ENCODE measurements around the gene OR8A1. TPM values are rescaled to one million over a fixed set of nuclear protein-coding genes. Genes with fewer than 3 reads are reported as not detected.

Gene OR8A1
- total and polyA plus RNA-seq, 2 experiments from 2014 or later, result not detected

DNA sequence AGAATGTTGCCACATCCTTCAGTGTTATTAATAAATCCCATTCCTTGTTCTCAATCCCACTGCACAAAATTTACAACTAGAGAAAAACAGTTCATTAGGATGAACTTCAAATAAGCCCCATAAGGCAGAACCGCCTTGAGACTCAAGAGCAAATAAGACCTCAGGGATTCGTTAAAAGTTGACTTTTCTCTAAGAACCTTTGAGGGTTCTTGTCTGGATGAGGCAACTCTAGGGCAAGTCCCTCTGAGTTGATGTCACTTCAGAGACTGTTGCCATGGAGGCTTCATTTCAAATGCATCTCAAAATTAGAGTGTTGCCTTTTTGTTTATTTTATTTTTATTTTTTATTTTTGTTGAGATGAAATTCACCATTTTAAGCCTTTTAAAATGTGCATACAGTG is 21.6 kb downstream of the OR8A1 start:
- H3K9me2 ChIP-seq (ENCODE audit: insufficient read depth), result no peaks in the 10 kb centered on the region
- no peak overlapping the region for H3K4me2 ChIP-seq (ENCODE audit: unreplicated experiment)
- H2AFZ ChIP-seq, result no peak overlapping the region
- DNase-seq, result no peak
- H4K20me1 ChIP-seq (ENCODE audit: insufficient read depth), result no peaks in the 10 kb centered on the region
- H3K9me3 ChIP-seq (ENCODE audit: low read depth), result no peaks in the 10 kb centered on the region
- H3K4me3 ChIP-seq, result no peak overlapping the region
- H3K9ac ChIP-seq, result no peak overlapping the region
- no peaks in the 10 kb centered on the region for H3K4me1 ChIP-seq (ENCODE audit: insufficient read depth)
- no peaks in the 10 kb centered on the region for H3K79me2 ChIP-seq (ENCODE audit: insufficient read depth)
- TF ChIP-seq EZH2phosphoT487 (IDR thresholded peaks at IDR 0.05; ENCODE audit: insufficient read depth, low read depth), result no peak
- TF ChIP-seq EZH2 (IDR thresholded peaks at IDR 0.05; ENCODE audit: insufficient read depth, poor library complexity, severe bottlenecking), result no peak
- H3K27me3 ChIP-seq (replicated peaks; ENCODE audit: insufficient read depth), result peaks cover 50% of the 10 kb centered on the region
- WGBS, 2 experiments (ENCODE audit: low coverage in 1 of 2, low lambda C conversion rate in 2 of 2, missing lambda C conversion rate in 2 of 2), result 58 to 64% methylated on average over 2 of the region's 2 CpGs
- no peaks in the 10 kb centered on the region for H3K36me3 ChIP-seq (ENCODE audit: low read depth)
- H3K27ac ChIP-seq, result no peak overlapping the region
- in situ Hi-C loops (cut with MboI), result loop anchor here (25.0 kb wide), 1 partner anchor 529 kb away; no protein-coding TSS in a partner anchor
- no peaks in the 10 kb centered on the region for H3F3A ChIP-seq (ENCODE audit: insufficient read depth)

DNA sequence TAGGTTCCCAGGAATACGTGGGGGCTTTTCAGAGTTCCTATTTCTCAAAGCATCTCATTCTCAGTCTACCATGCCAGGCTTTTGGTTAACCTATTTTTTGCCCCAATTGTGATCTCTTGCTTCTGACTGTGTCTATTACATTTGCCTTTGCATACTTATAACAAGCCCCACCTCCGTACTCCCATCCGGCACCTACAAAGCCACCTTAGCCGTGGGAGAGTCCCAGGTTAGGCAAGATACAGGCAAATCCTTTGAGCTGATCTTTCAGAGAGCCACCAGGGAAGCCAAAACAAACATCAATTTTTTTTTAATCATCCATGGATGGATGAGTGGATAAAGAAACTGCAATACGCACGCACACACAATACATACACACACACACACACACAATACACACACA is 22.8 kb downstream of the OR8A1 start:
- H3K79me2 ChIP-seq (ENCODE audit: insufficient read depth), result no peaks in the 10 kb centered on the region
- TF ChIP-seq EZH2phosphoT487 (IDR thresholded peaks at IDR 0.05; ENCODE audit: insufficient read depth, low read depth) (no peak), EZH2 (IDR thresholded peaks at IDR 0.05; ENCODE audit: insufficient read depth, poor library complexity, severe bottlenecking) (no peak)
- no peaks in the 10 kb centered on the region for H3K9me2 ChIP-seq (ENCODE audit: insufficient read depth)
- peaks cover 47% of the 10 kb centered on the region for H3K27me3 ChIP-seq (replicated peaks; ENCODE audit: insufficient read depth)
- H4K20me1 ChIP-seq (ENCODE audit: insufficient read depth), result no peaks in the 10 kb centered on the region
- DNase-seq, result no peak
- in situ Hi-C loops (cut with MboI), result loop anchor here (25.0 kb wide), 1 partner anchor 530 kb away; no protein-coding TSS in a partner anchor
- no peak overlapping the region for H2AFZ ChIP-seq
- H3K36me3 ChIP-seq (ENCODE audit: low read depth), result no peaks in the 10 kb centered on the region
- no peak overlapping the region for H3K4me3 ChIP-seq
- no peaks in the 10 kb centered on the region for H3K9me3 ChIP-seq (ENCODE audit: low read depth)
- WGBS, 2 experiments (ENCODE audit: low coverage in 1 of 2, low lambda C conversion rate in 2 of 2, missing lambda C conversion rate in 2 of 2), result 68 to 72% methylated on average over 6 of the region's 6 CpGs
- H3K4me2 ChIP-seq (ENCODE audit: unreplicated experiment), result no peak overlapping the region
- no peaks in the 10 kb centered on the region for H3F3A ChIP-seq (ENCODE audit: insufficient read depth)
- no peaks in the 10 kb centered on the region for H3K4me1 ChIP-seq (ENCODE audit: insufficient read depth)
- H3K9ac ChIP-seq, result no peak overlapping the region
- H3K27ac ChIP-seq, result no peak overlapping the region

DNA sequence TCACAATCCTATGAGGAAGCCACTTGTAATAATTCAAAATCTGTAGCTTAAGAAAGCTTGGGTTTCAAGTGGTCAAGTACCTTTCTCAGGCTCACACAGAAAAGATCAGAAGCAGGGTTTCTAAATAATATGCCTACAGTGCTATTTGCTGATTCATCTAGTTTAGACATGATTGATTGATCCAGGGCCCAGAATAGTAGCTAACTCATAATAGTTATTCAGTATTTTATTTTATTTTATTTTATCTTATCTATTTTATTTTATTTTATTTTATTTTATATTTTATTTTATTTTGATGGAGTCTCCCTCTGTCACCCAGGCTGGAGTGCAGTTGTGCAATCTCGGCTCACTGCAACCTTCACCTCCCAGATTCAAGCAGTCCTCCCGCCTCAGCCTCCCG is 25.5 kb downstream of the OR8A1 start:
- in situ Hi-C loops (cut with MboI), result loop anchor here (25.0 kb wide), 1 partner anchor 533 kb away; no protein-coding TSS in a partner anchor
- 78 to 81% methylated on average over 3 of the region's 3 CpGs for WGBS, 2 experiments (ENCODE audit: low coverage in 1 of 2, low lambda C conversion rate in 2 of 2, missing lambda C conversion rate in 2 of 2)
- no peak for TF ChIP-seq EZH2 (IDR thresholded peaks at IDR 0.05; ENCODE audit: insufficient read depth, poor library complexity, severe bottlenecking)
- no peak for TF ChIP-seq EZH2phosphoT487 (IDR thresholded peaks at IDR 0.05; ENCODE audit: insufficient read depth, low read depth)

DNA sequence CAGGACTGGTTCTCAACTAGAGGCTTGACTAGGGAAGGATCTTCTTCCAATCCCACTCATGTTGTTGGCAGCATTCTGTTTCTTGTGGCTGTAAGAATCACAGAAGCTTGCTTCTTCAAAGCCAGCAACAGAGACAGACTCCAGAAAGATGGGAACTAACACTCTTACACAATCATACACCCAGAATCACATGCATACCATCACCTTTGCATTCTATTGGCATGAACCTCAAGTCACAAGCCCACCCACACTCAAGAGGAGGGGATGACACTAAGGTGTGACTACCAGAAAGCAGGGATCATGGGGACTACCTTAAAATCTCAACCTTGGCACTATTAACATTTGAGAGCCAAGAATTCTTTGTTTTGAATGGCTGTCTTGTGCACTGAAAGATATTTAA is 27.8 kb downstream of the OR8A1 start:
- in situ Hi-C loops (cut with MboI), result loop anchor here (25.0 kb wide), 1 partner anchor 535 kb away; no protein-coding TSS in a partner anchor

More for the DNA sequence above, 25.5 kb downstream of the OR8A1 start:
- Histone ChIP-seq H4K20me1 (ENCODE audit: insufficient read depth) (no peaks in the 10 kb centered on the region), H3K4me1 (ENCODE audit: insufficient read depth) (no peaks in the 10 kb centered on the region), H3K4me3 (no peak overlapping the region), H3K27ac (no peak overlapping the region), H3K4me2 (ENCODE audit: unreplicated experiment) (no peak overlapping the region), H3F3A (ENCODE audit: insufficient read depth) (no peaks in the 10 kb centered on the region), H3K9ac (no peak overlapping the region), H3K36me3 (ENCODE audit: low read depth) (no peaks in the 10 kb centered on the region), H2AFZ (no peak overlapping the region), H3K9me3 (ENCODE audit: low read depth) (no peaks in the 10 kb centered on the region), H3K79me2 (ENCODE audit: insufficient read depth) (no peaks in the 10 kb centered on the region), H3K27me3 (replicated peaks; ENCODE audit: insufficient read depth) (peaks cover 35% of the 10 kb centered on the region), H3K9me2 (ENCODE audit: insufficient read depth) (no peaks in the 10 kb centered on the region)
- DNase-seq, result no peak

More for the DNA sequence above, 27.8 kb downstream of the OR8A1 start:
- no peaks in the 10 kb centered on the region for H3K79me2 ChIP-seq (ENCODE audit: insufficient read depth)
- no peaks in the 10 kb centered on the region for H3K36me3 ChIP-seq (ENCODE audit: low read depth)
- H3F3A ChIP-seq (ENCODE audit: insufficient read depth), result peaks cover 16% of the 10 kb centered on the region
- no peaks in the 10 kb centered on the region for H4K20me1 ChIP-seq (ENCODE audit: insufficient read depth)
- H3K27me3 ChIP-seq (replicated peaks; ENCODE audit: insufficient read depth), result peaks cover 34% of the 10 kb centered on the region
- no peak for DNase-seq
- no peak overlapping the region for H2AFZ ChIP-seq
- peaks cover 10% of the 10 kb centered on the region; the same call in 1 of the 2 replicates for H3K4me1 ChIP-seq (ENCODE audit: insufficient read depth)
- H3K27ac ChIP-seq, result no peak overlapping the region
- no peak overlapping the region for H3K4me3 ChIP-seq
- TF ChIP-seq EZH2phosphoT487 (IDR thresholded peaks at IDR 0.05; ENCODE audit: insufficient read depth, low read depth), result no peak
- TF ChIP-seq EZH2 (IDR thresholded peaks at IDR 0.05; ENCODE audit: insufficient read depth, poor library complexity, severe bottlenecking), result no peak
- no peaks in the 10 kb centered on the region for H3K9me3 ChIP-seq (ENCODE audit: low read depth)
- H3K4me2 ChIP-seq (ENCODE audit: unreplicated experiment), result no peak overlapping the region
- no peaks in the 10 kb centered on the region for H3K9me2 ChIP-seq (ENCODE audit: insufficient read depth)
- no peak overlapping the region for H3K9ac ChIP-seq

Data from GM23248 (cell line).